Measurements from ENCODE around the gene ZNF658.
"Not testable (repeated sequence)": the region's sequence is repeated elsewhere in the genome, so short reads cannot be mapped to it uniquely, and the experiment has no call there.

The ZNF658 gene

DNA sequence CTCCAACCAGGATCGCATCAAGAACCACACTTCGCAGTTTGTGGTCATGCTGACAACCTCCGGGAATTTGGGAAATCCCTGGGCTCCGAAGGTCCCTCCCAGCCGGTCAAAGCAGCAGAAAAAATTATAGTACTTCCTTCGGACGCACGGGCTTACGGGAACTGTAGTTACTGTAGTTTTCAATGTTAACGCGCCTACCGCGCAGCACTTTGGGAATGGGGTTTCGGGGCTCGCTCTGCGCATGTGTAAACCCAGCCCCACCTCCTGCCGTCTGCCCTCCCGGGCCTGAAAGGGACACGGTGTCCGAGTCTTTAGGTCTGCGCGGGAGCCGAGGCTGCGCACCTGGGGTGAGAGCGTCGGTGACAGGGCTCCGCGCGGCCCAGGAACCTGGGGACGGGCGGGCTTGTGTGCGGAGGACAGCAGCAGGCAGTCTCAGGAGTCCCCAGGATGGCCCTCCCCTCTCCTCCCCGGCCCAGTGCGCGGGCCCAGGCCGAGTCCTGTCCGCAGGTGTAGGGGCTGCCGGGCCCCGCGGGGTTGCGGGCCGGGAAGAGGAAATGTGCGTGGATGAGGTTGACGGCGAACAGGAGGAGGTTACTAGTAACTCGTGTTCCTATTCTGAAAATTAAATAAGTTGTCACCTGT, at the start of gene ZNF658:
Gene ZNF658, plus strand, starts transcription at position 236 of the 642 bp plus-strand sequence. CDS start 2,837 bp downstream, outside the sequence.
- not testable (repeated sequence) for DNase-seq

DNA sequence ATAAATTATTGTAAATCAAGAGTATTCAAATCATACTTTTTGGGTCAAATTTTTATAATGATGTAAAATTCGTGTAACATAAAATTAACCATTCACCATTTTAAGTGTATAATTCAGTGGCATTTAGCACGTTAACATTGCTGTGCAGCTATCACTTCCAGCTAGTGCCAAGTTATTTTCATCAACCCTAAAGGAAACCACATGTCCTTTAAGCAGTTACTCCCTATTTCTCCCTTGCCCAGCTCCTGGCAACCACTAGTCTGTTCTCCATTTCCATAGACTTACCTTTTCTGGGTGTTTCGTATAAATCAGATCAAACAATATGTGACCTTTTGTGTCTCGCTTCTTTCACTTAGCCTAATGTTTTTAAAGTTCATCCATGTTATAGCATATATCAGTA, 38.8 kb upstream of the ZNF658 start:
- DNase-seq, result not testable (repeated sequence)

DNA sequence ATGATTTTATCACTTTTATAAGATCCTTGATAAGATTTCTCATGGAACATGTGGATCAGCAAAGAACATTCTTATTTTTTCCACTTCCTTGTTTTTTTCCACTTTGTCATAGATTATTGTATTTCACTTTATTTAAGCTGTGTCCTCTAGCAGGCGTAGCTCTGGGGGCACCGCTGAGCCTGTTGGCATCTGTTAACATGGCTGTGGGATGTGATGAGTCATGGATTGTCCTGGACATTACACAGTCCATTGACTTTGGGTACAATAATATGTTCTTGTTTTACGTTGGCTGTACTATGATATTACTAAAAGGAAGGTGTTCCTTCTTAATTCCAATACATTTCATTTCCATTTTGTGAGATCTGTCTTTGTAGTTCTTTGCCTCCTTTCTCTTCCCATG, 31.9 kb upstream of the ZNF658 start:
- not testable (repeated sequence) for DNase-seq

DNA sequence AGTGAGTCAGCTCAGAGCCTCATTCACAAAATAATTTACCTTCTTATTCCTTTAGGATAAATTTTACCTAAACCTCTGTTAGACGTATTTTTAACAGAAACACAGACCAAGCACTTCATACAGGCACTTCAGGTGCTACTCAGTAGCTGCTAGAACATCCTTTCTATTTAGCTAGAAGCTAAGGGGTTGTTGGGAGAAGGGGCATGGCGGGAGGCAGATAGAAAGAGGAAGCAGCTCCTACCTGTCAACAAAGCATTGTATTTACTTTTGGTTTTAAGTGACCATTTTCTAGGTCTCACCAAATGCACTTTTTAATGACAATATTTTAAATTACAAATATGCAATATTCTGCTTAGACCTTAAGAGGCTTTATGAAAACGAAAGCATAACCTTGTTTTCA, 19.9 kb upstream of the ZNF658 start:
- not testable (repeated sequence) for DNase-seq

DNA sequence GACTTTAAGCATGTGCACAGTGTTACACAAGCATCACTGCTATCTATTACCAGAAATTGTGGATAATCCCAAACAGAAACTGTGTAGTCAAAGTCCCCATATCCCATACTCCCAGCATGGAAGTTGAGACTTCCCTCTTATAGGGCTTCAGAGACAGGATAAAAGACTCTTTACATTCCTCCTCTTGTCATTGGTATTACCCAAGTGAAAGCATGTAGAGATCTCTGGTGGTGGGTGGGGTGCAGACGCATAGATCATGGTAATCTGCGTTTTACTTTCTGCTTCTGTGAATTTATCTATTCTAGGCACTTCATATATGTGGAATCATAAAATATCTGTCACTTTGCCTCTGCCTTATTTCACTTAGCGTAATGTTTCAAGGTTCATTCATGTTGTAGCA, 18.7 kb upstream of the ZNF658 start:
- DNase-seq, result not testable (repeated sequence)

DNA sequence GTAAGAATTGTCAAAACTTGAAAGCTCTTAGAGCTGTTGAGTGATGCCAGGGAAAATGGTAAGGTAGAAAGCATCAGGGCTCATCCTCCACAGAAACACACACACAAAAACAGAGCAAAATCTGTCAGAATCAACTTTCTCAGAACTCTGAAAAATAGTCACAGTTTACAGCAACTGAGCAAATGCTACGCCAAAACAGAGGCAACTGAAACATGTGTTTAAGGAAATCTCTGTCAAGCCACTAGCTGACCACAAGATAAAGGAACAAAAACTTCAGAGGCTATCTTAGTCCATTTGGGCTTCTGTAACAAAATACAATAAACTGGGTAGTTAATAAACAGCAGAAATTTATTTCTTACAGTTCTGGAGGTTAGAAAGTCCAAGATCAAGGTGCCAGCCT, 10.2 kb upstream of the ZNF658 start:
- DNase-seq, result not testable (repeated sequence)

DNA sequence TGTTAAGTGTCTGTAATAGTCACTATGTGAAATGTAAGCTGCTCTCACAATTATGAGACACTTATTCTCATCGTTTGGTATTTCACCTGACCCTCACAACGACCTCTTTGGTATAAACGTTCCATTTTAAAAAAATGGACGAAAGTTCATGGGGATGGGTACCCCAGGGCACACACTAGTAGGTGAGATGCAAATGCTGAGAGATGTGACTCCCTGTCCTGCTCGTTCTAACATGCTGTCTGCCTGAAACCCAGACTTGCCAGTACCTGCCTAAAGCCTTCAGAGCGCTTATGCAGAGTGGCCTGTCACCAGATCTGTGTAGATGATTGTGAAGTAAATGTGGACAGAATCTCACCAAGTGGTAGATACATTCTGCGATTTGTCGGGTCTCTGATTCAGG, 616 bp downstream of the ZNF658 start:
- not testable (repeated sequence) for DNase-seq

DNA sequence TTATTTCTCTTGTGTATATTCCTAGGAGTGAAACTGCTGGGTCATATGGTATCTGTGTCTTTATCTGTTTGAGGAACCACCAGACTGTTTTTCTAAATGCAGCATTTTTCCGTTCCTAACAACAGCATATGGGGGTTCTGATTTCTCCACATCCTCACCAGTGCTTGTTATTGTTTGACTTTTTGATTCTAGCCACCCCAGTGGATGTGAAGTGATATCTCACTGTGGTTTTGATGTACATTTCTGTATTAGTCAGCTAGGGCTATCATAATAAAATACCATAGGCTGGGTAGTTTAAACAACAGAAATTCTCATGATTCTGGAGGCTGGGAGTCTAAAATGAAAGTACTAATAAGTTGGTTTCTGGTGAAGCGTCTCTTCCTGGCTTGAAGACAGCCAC, 9.0 kb downstream of the ZNF658 start:
- not testable (repeated sequence) for DNase-seq

DNA sequence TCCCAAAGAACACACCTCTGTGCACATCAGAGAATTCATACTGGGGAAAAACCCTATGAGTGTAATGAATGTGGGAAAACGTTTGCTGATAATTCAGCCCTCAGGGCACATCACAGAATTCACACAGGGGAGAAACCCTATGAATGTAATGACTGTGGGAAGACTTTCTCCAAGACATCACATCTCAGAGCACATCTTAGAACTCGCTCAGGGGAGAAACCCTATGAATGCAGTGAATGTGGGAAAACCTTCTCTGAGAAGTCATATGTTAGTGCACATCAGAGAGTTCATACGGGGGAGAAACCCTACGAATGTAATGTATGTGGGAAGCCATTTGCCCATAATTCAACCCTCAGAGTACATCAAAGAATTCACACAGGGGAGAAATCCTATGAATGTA, 19.5 kb downstream of the ZNF658 start:
- DNase-seq, result not testable (repeated sequence)

DNA sequence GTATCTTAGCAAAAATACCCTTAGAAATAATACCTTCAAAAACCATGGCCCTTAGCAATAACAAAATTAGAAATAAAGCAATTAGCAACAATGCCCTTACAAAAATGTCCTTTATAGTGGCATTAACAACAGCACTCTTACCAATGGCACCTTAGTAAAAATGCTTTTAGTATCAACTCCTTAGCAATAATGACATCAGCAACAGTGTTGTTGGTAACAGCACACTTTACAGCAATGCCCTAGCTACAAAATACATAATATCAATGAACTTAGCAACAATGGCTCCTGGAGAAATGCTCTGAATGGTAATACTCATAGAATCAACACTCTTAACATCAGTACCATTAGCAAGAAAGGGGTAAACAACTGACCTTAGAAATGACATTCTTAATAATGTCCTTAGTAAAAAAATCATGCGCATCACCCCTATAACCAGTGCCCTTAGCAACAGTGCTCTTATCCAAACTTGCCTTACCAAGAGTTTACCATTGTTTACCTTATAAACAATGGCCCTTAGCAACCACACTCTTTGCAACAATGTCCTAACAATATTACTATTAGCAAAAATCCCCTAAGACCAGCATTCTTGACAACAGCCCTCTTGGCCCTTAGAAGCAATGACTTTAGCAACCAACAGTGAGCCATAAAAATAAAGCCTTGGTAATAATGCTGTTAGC, 35.8 kb downstream of the ZNF658 start:
- not testable (repeated sequence) for DNase-seq

DNA sequence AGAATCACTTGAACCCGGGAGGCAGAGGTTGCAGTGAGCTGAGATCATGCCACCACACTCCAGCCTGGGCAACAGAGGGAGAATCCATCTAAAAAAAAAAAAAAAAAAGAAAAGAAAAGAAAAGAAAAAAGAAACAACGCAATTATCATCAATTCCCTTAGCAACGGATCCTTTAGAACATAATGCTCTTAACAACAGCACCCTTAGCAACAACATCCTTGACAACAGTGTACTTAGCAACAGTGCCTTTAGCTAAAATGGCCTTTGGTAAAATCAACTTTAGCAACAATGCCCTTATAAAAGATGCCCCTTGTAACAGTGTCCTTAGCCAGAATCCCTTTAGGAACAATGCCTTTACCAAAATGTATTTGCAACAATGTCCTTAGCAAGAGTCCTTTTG, 37.1 kb downstream of the ZNF658 start:
- DNase-seq, result not testable (repeated sequence)

DNA sequence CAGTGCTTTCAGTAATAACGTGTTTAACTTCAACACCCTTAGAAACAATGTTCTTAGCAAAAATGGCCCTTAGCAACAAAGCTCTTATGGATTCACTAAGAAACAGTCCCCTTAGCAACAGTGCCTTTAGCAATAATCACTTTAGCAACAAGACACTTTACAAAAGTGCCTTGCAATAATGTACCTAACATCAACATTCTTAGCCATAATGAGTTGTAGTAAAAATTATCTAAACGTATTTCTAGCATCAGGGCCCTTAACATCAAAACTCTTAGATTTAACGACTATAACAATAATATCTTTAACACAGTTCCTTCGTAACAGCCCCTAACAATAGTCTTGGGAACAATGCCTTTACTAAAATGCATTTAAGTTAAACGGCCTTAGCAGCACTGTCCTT, 37.8 kb downstream of the ZNF658 start:
- DNase-seq, result not testable (repeated sequence)

DNA sequence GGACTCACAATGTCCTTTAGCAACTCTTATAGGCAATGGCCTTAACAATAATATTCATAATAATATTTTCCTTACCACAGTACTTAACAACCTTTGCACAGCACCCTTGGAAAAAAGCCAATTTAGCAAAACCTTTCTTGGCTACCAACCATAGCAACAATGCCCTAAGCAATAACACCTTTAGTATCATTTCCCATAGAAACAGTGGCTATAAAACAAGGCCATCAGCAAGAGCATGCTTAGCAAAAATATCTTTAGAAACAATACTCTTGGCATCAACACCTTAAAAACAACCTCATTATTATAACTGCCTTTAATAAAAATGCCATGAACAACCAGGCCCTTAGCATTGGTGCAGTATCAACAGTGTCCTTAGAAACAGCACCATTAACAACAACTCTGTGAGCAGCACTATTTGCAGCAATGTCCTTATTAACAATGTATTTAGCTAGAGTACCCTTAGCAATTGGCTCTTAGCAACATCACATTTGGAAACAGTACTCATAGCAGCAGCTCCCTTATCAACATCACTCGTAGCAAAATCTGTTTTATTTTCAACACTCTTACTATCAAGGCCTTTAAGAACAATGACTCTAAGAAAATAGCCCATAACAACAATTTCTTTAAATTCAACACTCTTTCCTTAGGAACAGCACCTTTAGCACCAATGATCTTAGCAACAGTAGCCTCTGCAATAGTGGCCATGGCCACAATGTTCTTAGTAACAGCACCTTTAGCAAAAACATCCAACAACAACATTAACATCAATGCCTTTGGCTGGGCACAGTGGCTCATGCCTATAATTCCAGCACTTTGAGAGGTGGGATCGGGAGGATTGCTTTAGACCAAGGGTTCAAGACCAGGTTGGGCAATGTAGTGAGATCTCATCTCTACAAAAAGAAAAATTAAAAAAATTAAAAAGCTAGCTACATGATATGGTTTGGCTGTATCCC, 39.6 kb downstream of the ZNF658 start:
- not testable (repeated sequence) for DNase-seq

DNA sequence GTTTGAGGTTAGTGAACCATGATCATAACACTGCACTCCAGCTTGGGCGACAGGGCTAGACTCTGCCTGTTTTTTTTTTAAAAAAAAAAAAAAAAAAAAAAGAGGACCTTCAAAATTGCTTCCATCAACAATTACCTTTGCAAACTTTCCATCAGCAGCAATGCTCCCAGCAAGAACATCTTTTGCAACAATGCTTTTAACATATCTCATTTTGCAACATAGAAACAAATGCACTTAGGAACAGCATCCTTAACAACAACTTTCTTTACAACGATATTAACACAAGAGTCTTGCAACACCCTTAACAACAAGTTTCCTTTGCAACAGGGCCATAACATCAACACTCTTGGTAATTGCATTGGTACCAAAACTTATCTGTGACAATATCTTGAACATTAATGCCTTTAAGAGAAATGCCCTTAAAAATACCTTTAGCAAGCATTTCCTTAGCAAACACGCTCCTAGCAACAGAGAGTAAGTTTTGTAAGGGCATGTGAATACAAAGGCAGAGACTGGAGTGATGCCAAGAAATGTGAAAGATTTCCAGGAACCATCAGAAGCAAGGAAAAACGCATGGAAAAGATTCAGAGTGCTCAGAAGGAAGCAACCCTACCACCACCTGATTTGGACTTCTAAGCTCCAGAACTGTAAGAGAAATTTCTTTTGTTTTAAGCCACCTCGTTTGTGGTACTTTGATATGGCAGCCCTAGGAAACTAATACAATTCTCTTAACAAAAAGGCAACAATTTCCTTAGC, 42.1 kb downstream of the ZNF658 start:
- DNase-seq, result not testable (repeated sequence)

DNA sequence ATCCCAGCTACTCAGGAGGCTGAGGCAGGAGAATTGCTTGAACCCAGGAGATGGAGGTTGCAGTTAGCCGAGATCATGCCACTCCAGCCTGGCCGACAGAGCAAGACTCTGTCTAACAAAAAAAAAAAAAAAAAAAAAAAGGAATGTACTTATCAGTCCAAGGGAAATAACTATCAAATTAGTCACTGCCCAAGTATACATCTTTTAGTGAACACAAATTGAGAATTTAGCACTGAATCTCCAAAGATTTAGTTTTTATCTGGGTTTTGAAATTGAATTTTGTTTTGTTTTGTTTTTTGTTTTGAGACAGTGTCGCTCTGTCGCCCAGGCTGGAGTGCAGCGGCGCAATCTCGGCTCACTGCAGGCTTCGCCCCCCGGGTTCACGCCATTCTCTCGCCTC, 52.1 kb downstream of the ZNF658 start:
- not testable (repeated sequence) for DNase-seq

Data from NCI-H2227 treated with DMSO at 0.1 percent for 48 hours (cell line).